Right lobe of liver (tissue), 6 donors: ENCODE measurements around the gene CYTIP. TPM values are rescaled to one million over a fixed set of nuclear protein-coding genes. Genes with fewer than 3 reads are reported as not detected.

Source experiments
- ATAC-seq, 4 donors: fragments of 200-7000 bp; cut with Tn5 transposase; one replicate each; pipeline ENCODE4 v1.9.1; 2020; ENCODE audit warnings: mild to moderate bottlenecking in 4 of 4, moderate library complexity in 4 of 4
- DNase-seq, 3 donors: peaks; one replicate each; pipeline ENCODE4 v3.0.0-alpha.2; 2020
- H3K27ac ChIP-seq, 3 donors: fragments of 200-600 bp; one replicate each; pipeline ENCODE4 v1.8.0; 2022
- H3K27me3 ChIP-seq, 2 donors: fragments of 200-600 bp; one replicate each; pipeline ENCODE4 v1.8.0; 2022
- H3K36me3 ChIP-seq, 4 donors: fragments of 200-600 bp; sonication (generic) in 1 of 4; one replicate each; pipeline versions ENCODE4 v1.5.1 to v1.8.0; 2017 to 2022; ENCODE audit warnings: control low read depth in 1 of 4
- H3K4me1 ChIP-seq, 4 donors: fragments of 200-600 bp; sonication (generic) in 1 of 4; one replicate each; pipeline versions ENCODE4 v1.5.1 to v1.8.0; 2017 to 2022; ENCODE audit warnings: control low read depth in 1 of 4
- H3K4me3 ChIP-seq, 3 donors: fragments of 200-600 bp; one replicate each; pipeline ENCODE4 v1.8.0; 2022
- H3K9me3 ChIP-seq, 4 donors: fragments of 200-600 bp; sonication (generic) in 1 of 4; one replicate each; pipeline versions ENCODE4 v1.5.1 to v1.8.0; 2017 to 2022; ENCODE audit warnings: control low read depth in 1 of 4
- POLR2A ChIP-seq: fragments of 450-650 bp; IDR thresholded peaks from one replicate; pipeline ENCODE4 v1.6.1; 2017; ENCODE audit warnings: antibody characterized with exemption, mild to moderate bottlenecking
- WGBS: methylation state at CpG from one replicate; pipeline ENCODE4 v1.1.6; 2018; ENCODE audit warnings: low coverage, low lambda C conversion rate; ENCODE audit not compliant: insufficient coverage; ENCODE audit errors: missing lambda C conversion rate; 5-methylcytosine and 5-hydroxymethylcytosine counted together
- intact Hi-C, 2 donors: fragments of 100-400 bp; cut with DNase I; formaldehyde crosslinking; loops; one replicate each; pipeline versions ENCODE4 v1.11.2 to v1.14.1; 2022
- total RNA-seq, 6 experiments: library from RNA; depleted of rRNA in 2 of 6; stranded (reverse); fragments of >200 nt in 2 of 6; fragmentation: NEBNext Ultra II Directional in 3 of 6; extraction: Animal tissue kit (Norgen Biotek cat#: 25700) in 3 of 6; gene quantifications; one replicate each; pipeline versions ENCODE4 v1.1.0 to v1.2.4, GENCODE V29; 2016 to 2023
- TF ChIP-seq, protein P1 (sequence below), 4 donors: fragments of 200-600 bp in 3 of 4; fragments of 450-650 bp in 1 of 4; IDR thresholded peaks; one replicate each; pipeline versions ENCODE4 v1.5.1 to v1.8.0; 2016 to 2022; ENCODE audit warnings: antibody characterized with exemption in 4 of 4, mild to moderate bottlenecking in 2 of 4
- donor health status: DM: no; HTN: yes; CAD: no.
- donor health status: DM: no; HTN: no; CAD: no.
- donor health status: DM: no; HTN: no; CAD: no.
- donor health status: DM: no; HTN: yes; CAD: no.
- donor health status: DM: no; HTN: yes; CAD: no.

Gene CYTIP
- total RNA-seq, 6 experiments from 2014 or later: 1.1 to 6.0 (median 2.9) TPM

DNA sequence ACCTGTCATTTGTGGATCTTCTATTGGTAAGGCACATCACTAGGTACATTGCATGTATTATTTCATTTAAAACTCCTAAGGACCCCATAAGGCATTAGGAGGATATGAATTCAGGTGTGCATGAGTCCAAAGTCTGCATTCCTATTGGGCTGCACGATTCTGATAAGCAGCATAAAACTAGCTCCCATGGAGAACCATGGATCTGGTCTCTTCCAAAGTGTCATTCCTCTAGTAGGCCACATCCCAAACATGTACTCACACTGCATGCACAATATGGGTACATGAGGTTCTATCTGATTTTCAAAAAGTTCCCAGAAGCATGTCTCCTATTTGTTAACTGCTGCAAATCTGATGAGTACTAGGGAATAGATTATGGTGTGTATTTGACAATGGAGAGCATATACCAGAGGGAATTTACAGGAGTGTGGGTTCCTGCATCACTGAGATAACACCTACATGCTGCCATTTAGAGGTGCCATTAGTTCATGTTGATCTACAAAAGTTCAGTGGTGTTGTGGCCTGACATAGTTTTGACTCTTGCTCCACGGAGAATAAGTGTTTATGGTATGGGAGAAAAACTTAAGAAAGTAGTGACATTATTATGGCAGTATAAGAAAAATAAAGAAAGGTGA lies 11.3 kb downstream of the CYTIP start:
- H3K4me1 ChIP-seq: no peaks in the 10 kb centered on the region
- H3K27ac ChIP-seq: no peak overlapping the region
- no peak for ATAC-seq

GRCh38 chr2:157431176-157431575 lies 12.7 kb downstream of the CYTIP start:
- intact Hi-C loops: no loop called here
- Histone ChIP-seq H3K27me3 (no peaks in the 10 kb centered on the region), H3K36me3 (no peaks in the 10 kb centered on the region), H3K27ac (no peak overlapping the region), H3K4me3 (no peak overlapping the region), H3K9me3 (no peaks in the 10 kb centered on the region), H3K4me1 (no peaks in the 10 kb centered on the region)
- WGBS: 70% methylated on average over 3 of the region's 3 CpGs
- no peak for DNase-seq
- ATAC-seq: no peak
- TF ChIP-seq, protein P1, sequence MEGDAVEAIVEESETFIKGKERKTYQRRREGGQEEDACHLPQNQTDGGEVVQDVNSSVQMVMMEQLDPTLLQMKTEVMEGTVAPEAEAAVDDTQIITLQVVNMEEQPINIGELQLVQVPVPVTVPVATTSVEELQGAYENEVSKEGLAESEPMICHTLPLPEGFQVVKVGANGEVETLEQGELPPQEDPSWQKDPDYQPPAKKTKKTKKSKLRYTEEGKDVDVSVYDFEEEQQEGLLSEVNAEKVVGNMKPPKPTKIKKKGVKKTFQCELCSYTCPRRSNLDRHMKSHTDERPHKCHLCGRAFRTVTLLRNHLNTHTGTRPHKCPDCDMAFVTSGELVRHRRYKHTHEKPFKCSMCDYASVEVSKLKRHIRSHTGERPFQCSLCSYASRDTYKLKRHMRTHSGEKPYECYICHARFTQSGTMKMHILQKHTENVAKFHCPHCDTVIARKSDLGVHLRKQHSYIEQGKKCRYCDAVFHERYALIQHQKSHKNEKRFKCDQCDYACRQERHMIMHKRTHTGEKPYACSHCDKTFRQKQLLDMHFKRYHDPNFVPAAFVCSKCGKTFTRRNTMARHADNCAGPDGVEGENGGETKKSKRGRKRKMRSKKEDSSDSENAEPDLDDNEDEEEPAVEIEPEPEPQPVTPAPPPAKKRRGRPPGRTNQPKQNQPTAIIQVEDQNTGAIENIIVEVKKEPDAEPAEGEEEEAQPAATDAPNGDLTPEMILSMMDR (IDR thresholded peaks at IDR 0.05): no peak
- TF ChIP-seq POLR2A: no peak

More for the DNA sequence above, 11.3 kb downstream of the CYTIP start:
- H3K4me3 ChIP-seq: no peak overlapping the region
- 67% methylated on average over 2 of the region's 2 CpGs for WGBS
- no peaks in the 10 kb centered on the region for H3K36me3 ChIP-seq
- intact Hi-C loops: no loop called here
- no peaks in the 10 kb centered on the region for H3K27me3 ChIP-seq
- H3K9me3 ChIP-seq: no peaks in the 10 kb centered on the region
- TF ChIP-seq, protein P1 (IDR thresholded peaks at IDR 0.05): no peak
- TF ChIP-seq POLR2A: no peak
- DNase-seq: no peak

DNA sequence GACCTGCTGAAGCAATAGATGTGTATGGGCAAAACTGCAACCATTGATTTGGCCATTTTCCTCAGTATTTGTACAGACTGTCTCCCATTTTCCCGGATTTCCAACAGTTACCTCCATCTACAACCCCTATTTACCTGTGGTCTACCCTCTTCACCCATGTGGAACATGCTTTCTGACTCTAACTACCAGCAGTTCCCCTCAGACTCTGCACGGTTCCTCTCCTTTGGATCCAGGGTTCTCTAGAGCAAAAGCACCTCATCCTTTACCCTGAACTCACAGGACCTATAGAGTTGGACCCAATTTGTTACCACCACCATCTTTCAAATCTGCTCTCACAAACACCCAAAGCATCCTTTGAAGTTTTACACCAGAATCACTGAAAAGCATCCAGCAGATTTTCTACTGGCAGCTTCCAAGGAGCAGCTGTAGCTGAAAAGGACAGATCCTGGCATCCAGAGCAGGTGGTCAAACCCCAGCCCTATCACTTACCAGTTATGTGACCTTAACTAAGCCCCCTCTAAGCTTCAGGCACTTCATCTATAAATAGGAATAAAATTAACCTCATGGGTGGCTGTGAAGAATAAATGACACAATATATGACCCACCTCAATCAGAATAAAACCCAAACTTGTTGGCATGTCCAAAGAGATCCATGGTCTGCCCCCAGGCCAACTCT lies 15.3 kb downstream of the CYTIP start:
- Histone ChIP-seq H3K27ac (no peak overlapping the region), H3K9me3 (peaks cover 0 to 6% (median 0%) of the 10 kb centered on the region in 4 donors), H3K36me3 (no peaks in the 10 kb centered on the region), H3K4me3 (no peak overlapping the region), H3K27me3 (no peaks in the 10 kb centered on the region), H3K4me1 (no peaks in the 10 kb centered on the region)
- no peak for TF ChIP-seq POLR2A
- TF ChIP-seq, protein P1 (IDR thresholded peaks at IDR 0.05): no peak
- intact Hi-C loops: no loop called here
- ATAC-seq: no peak
- DNase-seq: no peak
- WGBS: 61% methylated on average over 2 of the region's 2 CpGs

DNA sequence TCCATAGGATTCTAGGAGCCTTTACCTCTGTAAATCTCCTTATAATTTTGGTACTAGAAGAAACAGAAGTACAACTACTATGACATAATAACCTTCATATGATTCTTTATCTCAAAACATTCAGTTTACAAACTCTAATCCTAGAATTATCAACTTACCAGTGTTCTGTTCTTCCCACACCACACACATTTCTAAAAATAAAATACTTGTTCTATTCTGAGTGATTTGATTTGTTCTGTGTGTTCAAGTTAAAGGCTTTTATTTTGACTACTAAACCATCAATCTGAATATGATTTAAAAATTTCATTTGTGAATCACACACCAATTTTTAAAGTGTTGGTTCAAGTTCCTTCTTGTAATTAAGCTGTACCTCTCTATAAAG lies 16.0 kb downstream of the CYTIP start:
- intact Hi-C loops: no loop called here
- no peak overlapping the region for H3K4me3 ChIP-seq
- no peaks in the 10 kb centered on the region for H3K36me3 ChIP-seq
- H3K9me3 ChIP-seq: peaks cover 0 to 6% (median 0%) of the 10 kb centered on the region in 4 donors
- ATAC-seq (no peak), DNase-seq (no peak)
- no peaks in the 10 kb centered on the region for H3K27me3 ChIP-seq
- H3K4me1 ChIP-seq: no peaks in the 10 kb centered on the region
- no peak overlapping the region for H3K27ac ChIP-seq
- TF ChIP-seq, protein P1 (IDR thresholded peaks at IDR 0.05): no peak
- no peak for TF ChIP-seq POLR2A
